ENCODE results near the gene CYB5B. TPM values are rescaled to one million over a fixed set of nuclear protein-coding genes. Genes with fewer than 3 reads are reported as not detected.

Gene CYB5B
- total RNA-seq, 2 experiments from 2014 or later = 83.0 to 184 TPM

GRCh38 chr16:69508033-69508755 is 83.8 kb downstream of the CYB5B start:
- no peak for DNase-seq (ENCODE audit: low spot score)
- Histone ChIP-seq H4K20me1 (ENCODE audit: insufficient read depth, low read length) (no peaks in the 10 kb centered on the region), H3K27ac (ENCODE audit: low read depth, low read length, poor library complexity, severe bottlenecking) (no peak overlapping the region), H2AFZ (ENCODE audit: low read length) (no peak overlapping the region), H3K4me2 (ENCODE audit: low read length) (no peak overlapping the region), H3K9me2 (ENCODE audit: insufficient read depth, low read length) (no peaks in the 10 kb centered on the region), H3K79me2 (ENCODE audit: insufficient read depth, low read depth, low read length) (no peaks in the 10 kb centered on the region), H3K4me3 (ENCODE audit: low read depth, low read length, poor library complexity, severe bottlenecking) (no peak overlapping the region), H3K4me1 (ENCODE audit: insufficient read depth, low read length, poor library complexity, severe bottlenecking) (no peaks in the 10 kb centered on the region), H3K9me3 (ENCODE audit: low read length) (no peaks in the 10 kb centered on the region), H3K36me3 (ENCODE audit: insufficient read depth, low read length) (no peaks in the 10 kb centered on the region)
- ChIA-PET POLR2A (no interaction called here), CTCF (ENCODE audit: unreplicated experiment) (no interaction called here)
- TF ChIP-seq CTCF (conservative IDR thresholded peaks at IDR 0.05; ENCODE audit: low read length) (no peak), EZH2phosphoT487 (IDR thresholded peaks at IDR 0.05; ENCODE audit: borderline replicate concordance, low read depth, low read length) (no peak)
- intact Hi-C loops (cut with micrococcal nuclease; ENCODE audit: unreplicated experiment) = no loop called here
- no TSS peak for BruUV-seq (replicated peaks)

- H3K9me2 ChIP-seq (ENCODE audit: insufficient read depth, low read length) = no peaks in the 10 kb centered on the region
- H3K27ac ChIP-seq (ENCODE audit: low read depth, low read length, poor library complexity, severe bottlenecking) = no peak overlapping the region
- no TSS peak for BruUV-seq (replicated peaks)
- no peaks in the 10 kb centered on the region for H4K20me1 ChIP-seq (ENCODE audit: insufficient read depth, low read length)
- no peak for DNase-seq (ENCODE audit: low spot score)
- no peak overlapping the region for H3K4me2 ChIP-seq (ENCODE audit: low read length)
- no peaks in the 10 kb centered on the region for H3K36me3 ChIP-seq (ENCODE audit: insufficient read depth, low read length)
- no peak overlapping the region for H3K4me3 ChIP-seq (ENCODE audit: low read depth, low read length, poor library complexity, severe bottlenecking)
- H3K79me2 ChIP-seq (ENCODE audit: insufficient read depth, low read depth, low read length) = no peaks in the 10 kb centered on the region
- TF ChIP-seq CTCF (conservative IDR thresholded peaks at IDR 0.05; ENCODE audit: low read length) (no peak), EZH2phosphoT487 (IDR thresholded peaks at IDR 0.05; ENCODE audit: borderline replicate concordance, low read depth, low read length) (no peak)
- H3K4me1 ChIP-seq (ENCODE audit: insufficient read depth, low read length, poor library complexity, severe bottlenecking) = peaks cover under 1% of the 10 kb centered on the region
- intact Hi-C loops (cut with micrococcal nuclease; ENCODE audit: unreplicated experiment) = no loop called here
- H3K9me3 ChIP-seq (ENCODE audit: low read length) = no peaks in the 10 kb centered on the region
- no peak overlapping the region for H2AFZ ChIP-seq (ENCODE audit: low read length)
- CTCF ChIA-PET (ENCODE audit: unreplicated experiment) = no interaction called here
- POLR2A ChIA-PET = no interaction called here
Observed at GRCh38 chr16:69509125-69509524, 84.7 kb downstream of the CYB5B start.

GRCh38 chr16:69511651-69512050 is 87.2 kb downstream of the CYB5B start:
- intact Hi-C loops (cut with micrococcal nuclease; ENCODE audit: unreplicated experiment) = no loop called here
- CTCF ChIA-PET (ENCODE audit: unreplicated experiment) = no interaction called here

More at GRCh38 chr16:69511651-69512050, 87.2 kb downstream of the CYB5B start:
- no peak for DNase-seq (ENCODE audit: low spot score)
- peaks cover 6% of the 10 kb centered on the region for H3K4me1 ChIP-seq (ENCODE audit: insufficient read depth, low read length, poor library complexity, severe bottlenecking)
- H3K9me2 ChIP-seq (ENCODE audit: insufficient read depth, low read length) = no peaks in the 10 kb centered on the region
- no peak overlapping the region for H3K4me2 ChIP-seq (ENCODE audit: low read length)
- POLR2A ChIA-PET = interaction anchor here (0.6 kb wide), 1 partner anchor 85 kb away, joined by 3 read pairs; no protein-coding TSS in a partner anchor
- H2AFZ ChIP-seq (ENCODE audit: low read length) = no peak overlapping the region
- H3K36me3 ChIP-seq (ENCODE audit: insufficient read depth, low read length) = no peaks in the 10 kb centered on the region
- H4K20me1 ChIP-seq (ENCODE audit: insufficient read depth, low read length) = no peaks in the 10 kb centered on the region
- no TSS peak for BruUV-seq (replicated peaks)
- H3K27ac ChIP-seq (ENCODE audit: low read depth, low read length, poor library complexity, severe bottlenecking) = no peak overlapping the region
- no peaks in the 10 kb centered on the region for H3K9me3 ChIP-seq (ENCODE audit: low read length)
- no peaks in the 10 kb centered on the region for H3K79me2 ChIP-seq (ENCODE audit: insufficient read depth, low read depth, low read length)
- TF ChIP-seq EZH2phosphoT487 (IDR thresholded peaks at IDR 0.05; ENCODE audit: borderline replicate concordance, low read depth, low read length) (no peak), CTCF (conservative IDR thresholded peaks at IDR 0.05; ENCODE audit: low read length) (no peak)
- H3K4me3 ChIP-seq (ENCODE audit: low read depth, low read length, poor library complexity, severe bottlenecking) = no peak overlapping the region

Measured in OCI-LY7 (cell line).